Right forelimb (tissue), 1 donor: ENCODE measurements around the gene ARHGAP22.

Experiments used
- DNase-seq: peaks from one replicate; pipeline ENCODE4 v3.0.0-alpha.2; 2018

Gene ARHGAP22

GRCh38 chr10:48459270-48460150, 145.4 kb downstream of the ARHGAP22 start:
- no peak for DNase-seq

- no peak for DNase-seq
Observed at GRCh38 chr10:48458662-48459048, 146.2 kb downstream of the ARHGAP22 start.

DNA sequence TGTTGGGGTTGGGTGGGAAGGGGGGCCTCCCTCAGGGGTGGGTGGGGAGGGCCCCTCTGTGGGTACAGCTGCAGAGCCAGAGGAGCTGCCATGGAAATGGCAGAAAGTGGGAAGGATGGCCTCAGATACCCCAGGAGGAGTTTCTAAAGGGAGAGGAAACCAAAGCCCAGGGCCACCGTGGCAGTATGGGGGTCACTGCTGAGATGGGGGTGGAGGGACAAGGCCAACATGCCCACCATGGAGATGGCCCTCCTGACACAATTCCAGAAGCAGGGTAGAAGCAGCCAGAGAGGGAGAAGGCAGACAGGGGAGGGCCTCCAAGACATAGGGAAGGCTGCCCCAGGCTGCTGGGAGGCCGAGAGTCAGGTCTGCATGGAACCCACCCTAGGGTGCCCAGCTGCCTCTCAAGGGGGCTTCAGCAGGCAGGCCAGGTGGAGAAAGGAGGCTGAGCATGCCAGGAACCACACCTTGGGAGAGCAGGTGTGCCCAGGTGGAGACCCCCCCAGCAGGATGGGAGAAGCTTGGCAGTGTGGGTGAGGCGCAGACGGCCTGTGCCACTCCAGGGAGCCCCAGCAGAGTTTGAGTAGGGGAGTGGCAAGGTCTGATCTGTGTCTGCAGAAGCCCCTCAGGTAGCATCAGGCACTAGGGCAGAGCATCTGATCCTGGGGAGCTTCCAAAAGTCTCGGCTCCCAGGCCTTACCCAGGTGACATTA, 146.8 kb downstream of the ARHGAP22 start:
- no peak for DNase-seq

- no peak for DNase-seq
Observed at GRCh38 chr10:48456808-48457761, 147.8 kb downstream of the ARHGAP22 start.

DNA sequence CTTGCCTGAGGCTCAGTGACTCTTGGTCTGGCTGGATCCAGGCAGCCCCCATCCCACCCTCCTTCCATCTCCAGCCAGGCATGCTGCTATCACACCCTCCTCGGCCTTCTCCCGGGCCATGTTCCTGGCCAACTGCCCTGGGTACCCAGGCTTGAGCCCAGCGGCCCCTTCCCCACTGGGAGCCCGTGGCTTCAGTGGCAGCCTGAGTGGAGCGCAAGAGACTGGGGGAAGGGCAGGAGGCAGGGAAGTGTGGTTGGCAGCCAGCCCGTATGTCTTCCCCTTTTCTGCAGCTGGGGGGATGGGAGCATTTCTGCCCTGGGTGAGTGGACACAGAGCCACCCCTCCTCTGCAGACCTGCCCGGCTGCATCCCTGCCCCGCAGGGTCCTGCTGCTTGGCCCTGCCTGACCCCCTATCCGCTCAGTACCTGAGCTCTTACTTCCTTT, 148.5 kb downstream of the ARHGAP22 start:
- DNase-seq, result no peak

GRCh38 chr10:48455392-48456151, 149.3 kb downstream of the ARHGAP22 start:
- DNase-seq, result peak; percentile 40

DNA sequence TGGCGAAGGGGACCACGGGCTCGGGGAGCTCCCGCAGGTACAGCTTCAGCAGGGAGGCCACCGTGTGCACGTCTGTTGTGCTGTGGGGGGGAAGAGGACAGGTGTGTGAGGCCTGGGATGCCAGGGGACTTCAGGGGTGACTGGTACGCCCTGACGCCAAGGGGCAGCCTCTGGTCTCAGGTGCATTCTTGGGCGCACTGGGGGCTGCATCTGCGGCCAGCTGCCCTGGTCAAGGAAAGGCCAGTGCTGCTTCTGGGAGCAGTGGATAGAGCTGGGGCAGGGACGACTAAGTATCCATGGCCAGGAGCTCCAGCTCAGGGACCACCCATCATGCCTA, 149.8 kb downstream of the ARHGAP22 start:
- DNase-seq, result no peak

GRCh38 chr10:48454302-48455054, 150.4 kb downstream of the ARHGAP22 start:
- peak; percentile 24 for DNase-seq

GRCh38 chr10:48453451-48454301, 151.2 kb downstream of the ARHGAP22 start:
- DNase-seq, result no peak

DNA sequence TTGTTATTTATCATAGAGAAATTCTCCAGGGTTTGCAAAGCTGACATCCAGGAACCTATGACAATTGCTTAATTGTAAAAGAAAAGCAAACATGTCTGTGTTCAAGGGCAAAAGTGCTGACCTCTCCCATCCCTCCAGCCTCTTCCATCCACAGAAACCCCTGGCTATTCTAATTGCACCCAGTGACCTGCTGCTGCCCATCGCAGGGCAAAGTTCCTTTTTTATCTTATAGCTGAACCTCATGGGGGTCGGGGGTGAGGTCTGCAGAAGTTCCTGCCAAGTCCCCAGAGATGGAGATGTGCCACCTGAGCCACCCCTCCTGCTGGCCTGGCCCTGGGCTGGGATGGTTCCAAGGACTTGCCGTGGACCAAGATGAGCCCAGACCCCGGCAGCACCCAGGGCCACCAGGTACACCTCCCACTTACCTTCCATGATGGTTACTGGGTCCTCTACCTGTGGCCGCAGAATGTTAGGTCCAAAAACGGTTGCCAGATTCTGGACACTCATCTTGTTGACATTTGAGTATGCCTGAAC, 151.9 kb downstream of the ARHGAP22 start:
- DNase-seq, result peak; percentile 30

- DNase-seq, result peak; percentile 23
Observed at GRCh38 chr10:48451969-48452878, 152.6 kb downstream of the ARHGAP22 start.

DNA sequence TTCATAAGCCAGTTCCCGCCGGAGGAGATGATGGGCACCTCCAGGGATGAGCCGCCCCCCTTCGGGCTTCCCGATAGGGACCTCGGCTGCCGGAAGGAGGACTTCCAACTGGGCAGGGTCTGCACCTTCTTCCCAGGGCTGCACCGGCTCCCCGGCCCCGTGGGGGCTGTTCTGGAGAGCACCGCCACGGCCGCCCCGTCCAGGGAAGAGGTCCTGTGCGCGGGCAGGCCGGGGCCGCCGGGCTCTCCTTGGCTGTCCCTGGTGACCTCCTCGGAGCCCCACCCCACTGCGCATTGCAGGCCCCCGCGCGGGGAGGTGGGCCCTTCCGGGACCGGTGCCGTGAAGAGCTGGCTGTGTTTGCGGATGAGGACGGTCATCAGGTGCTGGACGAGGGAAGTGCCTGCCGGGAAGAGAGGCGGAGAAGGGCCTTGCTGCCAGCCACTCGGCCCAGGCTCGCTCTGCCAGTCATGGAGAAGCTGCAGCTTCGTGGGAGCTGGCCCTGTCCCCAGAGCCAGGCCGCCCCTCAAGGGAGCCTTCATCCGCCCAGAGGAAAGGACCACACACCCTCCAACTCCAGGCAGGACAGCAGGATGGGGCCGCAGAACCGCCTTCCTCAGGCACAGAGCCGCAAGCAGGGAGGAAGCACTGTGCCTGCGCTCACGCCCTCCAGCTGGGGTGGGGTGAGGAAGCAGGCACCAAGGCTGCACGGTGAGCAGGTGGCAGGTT, 154.0 kb downstream of the ARHGAP22 start:
- peak; percentile 20 for DNase-seq

DNA sequence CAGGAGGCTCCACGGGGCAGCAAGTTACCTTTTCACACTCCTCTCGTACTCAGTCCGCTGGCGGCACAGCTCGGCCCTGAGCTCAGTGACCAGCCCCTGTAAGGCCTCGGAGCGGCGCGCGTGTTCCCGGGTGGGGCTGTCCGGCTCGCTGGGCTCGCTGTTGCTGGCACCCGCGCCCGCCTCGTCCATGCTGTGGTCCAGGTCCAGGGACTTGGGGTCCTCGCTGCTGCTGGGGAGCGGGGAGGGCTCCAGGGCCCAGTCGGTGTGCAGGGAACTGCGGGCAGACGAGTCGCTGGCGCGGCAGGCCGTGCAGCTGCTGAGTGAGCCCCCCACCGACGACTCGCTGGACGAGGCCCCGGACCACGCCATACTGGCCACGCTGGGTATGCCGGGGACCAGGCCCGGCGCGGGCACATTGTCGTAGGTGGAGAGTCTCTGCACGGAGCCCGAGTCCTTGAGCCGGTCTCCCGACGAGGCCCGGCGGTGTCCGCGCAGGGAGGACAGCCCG, 154.6 kb downstream of the ARHGAP22 start:
- peak; percentile 23 for DNase-seq

GRCh38 chr10:48449501-48450232, 155.2 kb downstream of the ARHGAP22 start:
- peak; percentile 23 for DNase-seq

GRCh38 chr10:48448796-48449195, 156.1 kb downstream of the ARHGAP22 start:
- DNase-seq, result peak; percentile 35

DNA sequence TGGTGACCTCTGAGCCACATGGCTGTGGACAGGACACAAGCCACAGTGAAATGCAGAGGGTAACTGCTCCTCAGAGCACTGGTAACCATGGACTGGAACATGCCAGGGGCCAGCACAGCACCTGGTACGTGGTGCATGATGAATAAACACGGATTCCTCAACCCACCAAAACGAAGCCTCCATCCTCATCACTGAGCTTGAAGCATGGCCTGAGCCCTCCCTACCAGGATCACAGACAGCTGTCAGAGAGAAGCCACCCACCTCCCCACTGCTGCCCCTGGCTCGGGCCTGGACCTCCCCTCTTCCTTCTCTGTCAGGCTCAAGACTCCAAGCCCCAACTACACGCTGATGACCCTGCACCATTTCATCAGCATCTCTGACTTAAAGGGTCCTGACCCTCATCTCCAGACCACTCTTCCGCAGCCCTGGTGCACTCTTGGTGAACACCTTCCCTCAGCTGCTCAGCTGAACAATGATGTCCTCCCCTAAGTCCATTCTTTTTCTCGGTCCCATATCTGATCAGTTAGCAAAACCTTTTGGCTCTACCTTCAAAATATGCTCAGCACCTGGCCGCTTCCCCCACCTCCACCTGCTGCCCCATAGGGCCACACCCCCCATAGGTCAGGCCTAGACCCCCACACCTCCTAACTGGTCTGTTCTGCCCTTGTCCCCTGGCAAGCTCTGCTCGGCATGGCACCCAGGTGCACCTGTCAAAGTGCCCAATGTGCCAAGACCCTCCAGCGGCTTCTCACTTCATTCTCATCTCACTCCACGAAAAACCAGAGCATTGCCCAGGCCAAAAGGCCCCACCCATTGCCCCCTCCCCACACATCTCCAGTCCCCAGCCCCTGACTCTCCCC, 157.3 kb downstream of the ARHGAP22 start:
- peak; percentile 27 for DNase-seq
